GM08714 (cell line): Measurements from ENCODE around the gene TRPV3.

Source experiments
- H3K4me3 ChIP-seq: fragments of 200-500 bp; sonication (Bioruptor generic); 2 replicates; pipeline ENCODE4 v1.5.1; 2014; ENCODE audit warnings: mild to moderate bottlenecking, low read length, inconsistent platforms
- ZNF274 ChIP-seq: IDR thresholded peaks from 2 replicates; pipeline ENCODE4 v1.6.1; 2012; ENCODE audit warnings: mild to moderate bottlenecking, low read depth, low read length

TRPV3 gene

DNA sequence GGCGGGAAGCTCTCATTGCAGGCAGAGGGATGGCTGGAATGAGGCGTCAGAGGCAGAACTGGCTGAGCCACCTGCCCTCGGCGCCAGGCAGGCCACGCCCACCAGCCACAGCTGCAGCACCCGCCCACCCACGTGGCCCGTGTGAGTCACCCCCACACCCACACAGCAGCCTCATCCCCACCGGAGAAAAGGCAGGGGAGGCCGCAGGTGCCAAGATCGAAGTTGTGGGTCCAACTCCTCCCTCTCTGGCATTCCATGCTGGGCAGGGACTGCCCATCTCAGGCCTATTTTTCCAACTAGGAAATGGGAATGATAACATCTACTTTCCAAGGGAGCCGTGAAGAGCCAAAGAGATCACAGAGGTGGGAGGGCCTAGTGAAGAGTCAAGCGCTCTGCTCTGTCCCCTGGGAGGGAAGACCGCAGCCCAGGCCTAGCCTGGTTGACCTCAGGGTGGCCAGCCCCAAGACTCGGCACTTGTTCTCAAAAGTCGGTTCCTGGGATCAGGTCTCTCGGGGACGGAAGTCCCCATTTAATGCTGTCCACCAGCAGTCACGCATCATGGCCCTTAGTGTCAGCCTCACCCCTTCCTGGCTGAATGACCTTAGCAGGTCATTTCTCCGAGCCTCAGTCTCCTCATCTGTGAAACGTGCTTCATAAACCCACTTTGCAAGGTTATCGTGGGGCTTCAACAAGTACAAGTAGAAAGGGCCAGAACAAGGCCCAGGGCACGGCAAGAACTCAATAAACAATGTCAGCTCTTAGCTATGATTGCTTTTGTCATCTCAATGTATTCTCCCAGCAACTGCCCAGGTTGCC lies at the start of gene TRPV3:
Gene TRPV3 (minus strand): TSS at position 45 of the 816 bp plus-strand sequence. CDS start 2,962 bp downstream, outside the sequence.
- TF ChIP-seq ZNF274 = no peak

DNA sequence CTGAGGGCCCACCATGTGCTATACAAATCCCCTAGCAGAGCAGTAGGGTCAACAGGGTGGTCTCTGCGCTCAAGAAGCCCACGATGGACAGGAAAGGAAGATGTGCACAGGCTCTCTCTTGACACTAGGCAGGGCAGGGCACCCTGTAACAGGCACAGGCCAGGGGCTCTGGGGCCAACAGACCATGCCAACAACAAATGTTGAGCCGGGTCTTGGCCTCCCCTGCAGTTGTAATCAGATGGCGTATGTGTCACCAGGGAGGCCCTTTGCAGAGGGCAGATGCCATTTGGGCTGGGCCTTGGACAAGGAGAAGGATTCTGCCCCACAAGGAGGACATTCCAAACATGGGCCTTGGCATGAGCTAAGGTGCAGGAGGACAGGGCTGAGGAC lies 46.3 kb upstream of the TRPV3 start:
- H3K4me3 ChIP-seq = no peak overlapping the region
- no peak for TF ChIP-seq ZNF274

More for the DNA sequence above, at the start of gene TRPV3:
- no peak within 1 kb of the TSS for H3K4me3 ChIP-seq

GRCh38 chr17:3603119-3603869 lies 45.7 kb upstream of the TRPV3 start:
- TF ChIP-seq ZNF274 = no peak
- H3K4me3 ChIP-seq = no peak overlapping the region

GRCh38 chr17:3602499-3602898 lies 44.9 kb upstream of the TRPV3 start:
- no peak overlapping the region for H3K4me3 ChIP-seq
- TF ChIP-seq ZNF274 = no peak

- no peak overlapping the region for H3K4me3 ChIP-seq
- TF ChIP-seq ZNF274 = no peak
Measured at GRCh38 chr17:3600529-3601205, 43.1 kb upstream of the TRPV3 start.

GRCh38 chr17:3598078-3598477 lies 40.5 kb upstream of the TRPV3 start:
- no peak overlapping the region for H3K4me3 ChIP-seq
- TF ChIP-seq ZNF274 = no peak

- TF ChIP-seq ZNF274 = no peak
- no peak overlapping the region for H3K4me3 ChIP-seq
Measured at GRCh38 chr17:3596804-3597464, 39.3 kb upstream of the TRPV3 start.

DNA sequence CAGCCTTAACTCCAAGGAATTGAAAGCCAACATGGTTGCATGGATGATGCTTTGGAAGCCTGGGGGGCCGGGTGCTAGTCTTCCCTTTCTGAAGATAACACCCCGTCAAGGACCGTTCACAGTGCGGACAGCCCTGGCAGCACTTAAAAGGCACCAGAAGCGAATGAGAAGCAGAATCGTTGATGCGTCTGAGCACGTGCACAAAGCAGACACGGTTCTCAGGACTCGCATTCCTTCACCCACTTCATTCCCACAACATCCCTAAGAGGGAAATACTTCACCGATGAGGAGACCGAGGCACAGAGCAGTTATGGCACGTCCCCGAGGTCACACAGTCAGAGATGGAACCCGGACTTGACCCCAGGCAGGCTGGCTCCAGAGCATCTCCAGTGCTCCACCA lies 37.4 kb upstream of the TRPV3 start:
- H3K4me3 ChIP-seq = no peak overlapping the region
- TF ChIP-seq ZNF274 = no peak

GRCh38 chr17:3594051-3594800 lies 36.6 kb upstream of the TRPV3 start:
- no peak for TF ChIP-seq ZNF274
- no peak overlapping the region for H3K4me3 ChIP-seq

- no peak overlapping the region for H3K4me3 ChIP-seq
- TF ChIP-seq ZNF274 = no peak
Measured at GRCh38 chr17:3593384-3593783, 35.8 kb upstream of the TRPV3 start.

DNA sequence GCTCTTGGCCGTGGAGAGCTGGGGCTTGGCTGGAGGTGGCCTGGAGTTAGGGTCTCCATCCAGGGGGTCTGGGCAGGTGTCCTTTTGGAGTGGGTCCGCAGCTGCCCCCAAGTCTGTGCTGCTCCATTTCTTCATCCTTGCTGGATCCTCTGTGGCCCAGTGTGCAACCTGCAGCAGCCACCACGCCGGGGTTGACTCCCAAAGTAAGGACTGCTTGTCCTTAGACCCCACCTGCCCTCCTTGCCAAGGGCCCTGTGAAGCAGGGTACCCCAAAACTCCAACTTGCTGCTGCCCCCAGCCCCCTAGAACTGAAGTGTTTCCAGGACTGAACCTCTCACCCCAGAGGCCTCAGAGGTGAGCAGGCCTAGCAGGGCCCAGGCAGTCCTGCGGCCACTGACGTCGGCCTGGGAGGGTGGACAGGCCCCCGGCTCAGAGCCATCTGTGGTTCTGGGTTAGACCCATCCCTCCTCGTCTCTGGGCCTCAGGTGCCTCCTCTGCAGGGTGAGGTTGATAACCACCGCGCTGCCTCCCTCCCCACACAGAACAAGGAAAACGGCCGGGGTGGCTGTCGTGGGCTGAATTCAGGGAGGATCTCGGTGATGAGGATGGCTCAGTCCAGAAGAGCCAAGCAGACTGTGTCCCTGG lies 34.7 kb upstream of the TRPV3 start:
- TF ChIP-seq ZNF274 = no peak
- H3K4me3 ChIP-seq = no peak overlapping the region

GRCh38 chr17:3590768-3591167 lies 33.2 kb upstream of the TRPV3 start:
- no peak overlapping the region for H3K4me3 ChIP-seq
- TF ChIP-seq ZNF274 = no peak

GRCh38 chr17:3590231-3590630 lies 32.6 kb upstream of the TRPV3 start:
- no peak for TF ChIP-seq ZNF274
- H3K4me3 ChIP-seq = no peak overlapping the region
